Measurements from ENCODE around the gene PALM.

Gene PALM

DNA sequence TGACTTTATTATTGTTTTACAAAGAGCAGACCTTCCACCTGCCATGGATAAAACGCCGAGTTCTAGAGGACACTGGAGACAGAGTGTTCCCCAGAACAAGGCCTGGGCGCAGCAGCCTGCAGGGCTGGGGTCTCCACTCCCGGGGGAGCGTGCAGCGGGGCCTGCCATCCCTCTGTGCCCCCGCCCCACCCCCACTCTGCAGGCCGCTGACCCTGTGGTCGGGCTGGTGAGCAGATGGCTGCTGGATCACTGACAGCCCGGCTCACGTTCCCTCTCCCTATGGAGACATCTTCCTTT, 79.9 kb downstream of the PALM start:
- DNase-seq, result no peak

- DNase-seq, result no peak
These were observed 80.4 kb downstream of the PALM start for GRCh38 chr19:788983-789700.

GRCh38 chr19:789701-790060, 80.9 kb downstream of the PALM start:
- no peak for DNase-seq

GRCh38 chr19:791007-791566, 82.4 kb downstream of the PALM start:
- no peak for DNase-seq

DNA sequence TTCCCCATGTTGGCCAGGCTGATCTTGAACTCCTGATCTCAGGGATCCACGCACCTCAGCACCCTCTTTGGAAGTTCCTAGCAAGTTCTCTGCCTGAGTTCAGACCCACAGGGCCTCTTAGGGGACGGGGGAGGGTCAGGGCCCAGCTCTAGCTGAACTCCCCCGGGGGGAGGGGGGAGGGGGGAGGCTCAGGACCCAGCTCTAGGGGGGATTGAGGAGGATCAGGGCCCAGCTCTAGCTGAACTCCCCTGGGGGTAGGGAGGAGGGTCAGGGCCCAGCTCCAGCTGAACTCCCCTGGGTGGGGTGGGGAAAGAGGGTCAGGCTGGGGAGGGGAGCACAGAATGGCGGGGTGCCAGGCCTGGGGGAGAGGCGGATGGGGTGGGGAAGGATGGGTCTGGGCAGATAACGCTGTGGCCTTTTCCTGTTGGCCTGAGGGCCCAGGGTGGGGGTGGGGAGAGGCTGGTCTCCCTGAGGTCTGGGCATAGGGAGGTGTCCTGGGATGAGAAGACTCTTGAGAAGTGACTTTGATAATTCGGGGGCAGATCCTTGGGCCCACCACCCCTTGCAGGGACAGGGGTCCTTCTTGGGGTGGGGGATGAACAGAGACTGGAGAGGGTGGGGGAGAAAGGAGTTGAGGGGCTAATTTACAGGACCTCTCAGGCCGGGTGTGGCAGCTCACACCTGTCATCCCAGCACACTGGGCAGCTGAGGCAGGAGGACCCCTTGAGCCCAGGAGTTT, 83.0 kb downstream of the PALM start:
- DNase-seq, result no peak

DNA sequence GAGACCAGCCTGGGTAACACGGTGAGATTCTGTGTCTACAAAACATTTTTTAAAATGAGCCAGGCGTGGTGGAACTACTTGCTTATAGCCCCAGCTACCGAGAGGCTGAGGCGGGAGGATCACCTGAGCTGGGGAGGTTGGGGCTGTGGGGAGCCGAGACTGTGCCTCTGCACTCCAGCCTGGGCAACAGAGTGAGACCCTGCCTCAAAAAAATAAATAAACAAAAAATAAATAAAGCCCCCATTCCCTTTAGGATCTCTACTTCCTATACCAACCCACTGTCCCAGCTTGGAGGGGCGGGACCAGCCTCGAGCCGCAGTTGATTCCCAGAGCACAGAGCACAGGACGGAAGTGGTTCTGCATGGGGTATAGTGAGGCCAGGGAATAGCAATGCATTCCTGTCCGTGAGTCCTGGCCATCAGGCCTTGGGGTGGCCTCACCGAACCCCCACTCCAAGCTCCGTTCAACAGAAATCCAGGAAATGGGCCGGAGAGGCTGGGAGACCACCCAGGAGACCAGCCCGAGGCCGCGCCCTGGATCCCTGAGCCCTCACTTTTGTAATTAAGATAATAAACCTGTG, 83.7 kb downstream of the PALM start:
- DNase-seq, result no peak

- DNase-seq, result no peak
These were observed 85.1 kb downstream of the PALM start for GRCh38 chr19:793806-794205.

- DNase-seq, result no peak
These were observed 86.4 kb downstream of the PALM start for GRCh38 chr19:795073-795611.

DNA sequence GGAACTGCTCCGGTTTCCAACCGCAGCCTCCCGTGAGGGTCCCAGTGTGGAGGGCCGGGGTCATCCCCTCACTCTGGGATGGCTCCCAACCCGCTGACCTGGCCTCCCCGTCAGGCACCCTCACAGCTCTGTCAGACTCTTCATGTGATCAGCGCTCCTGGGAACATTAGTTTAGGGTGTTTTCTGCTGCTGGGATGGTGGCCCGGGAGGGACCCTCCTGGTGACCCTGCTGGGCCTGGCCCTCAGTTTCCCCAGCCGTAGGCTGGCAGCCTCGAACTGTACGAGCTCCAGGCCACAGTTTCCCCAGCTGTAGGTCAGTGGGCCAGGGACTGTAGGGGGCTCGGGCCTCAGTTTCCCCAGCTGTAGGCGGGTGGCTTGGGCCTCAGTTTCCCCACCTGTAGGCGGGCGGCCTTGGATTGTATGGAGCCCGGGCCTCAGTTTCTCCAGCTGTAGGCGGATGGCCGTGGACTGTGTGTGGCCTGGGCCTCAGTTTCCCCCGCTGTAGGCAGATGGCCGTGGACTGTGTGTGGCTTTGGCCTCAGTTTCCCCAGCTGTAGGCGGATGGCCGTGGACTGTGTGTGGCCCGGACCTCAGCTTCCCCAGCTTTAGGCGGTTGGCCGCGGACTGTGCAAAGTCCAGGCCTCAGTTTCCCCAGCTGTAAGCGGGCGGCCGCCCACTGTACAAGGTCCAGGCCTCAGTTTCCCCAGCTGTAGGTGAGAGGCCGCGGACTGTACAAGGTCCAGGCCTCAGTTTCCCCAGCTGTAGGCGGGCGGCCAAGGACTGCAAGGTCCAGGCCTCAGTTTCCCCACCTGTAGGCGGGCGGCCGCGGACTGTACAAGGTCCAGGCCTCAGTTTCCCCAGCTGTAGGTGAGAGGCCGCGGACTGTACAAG, 87.2 kb downstream of the PALM start:
- DNase-seq, result no peak

- DNase-seq, result peak; percentile 99
These were observed 88.2 kb downstream of the PALM start, which contains the start of gene PTBP1 for GRCh38 chr19:796692-797527. PTBP1 (plus strand) TSS chr19:797452; CDS start chr19:797498, 46 bp downstream.

Data from activated gamma-delta T cell treated with Interleukin-2 at 50 U/mL for 16 hours (primary cell).